ENCODE measurements around the gene CDK15.
A peak's percentile ranks its signal among the peaks of the same experiment; 100 is the strongest.
"Not testable (repeated sequence)": the region's sequence is repeated elsewhere in the genome, so short reads cannot be mapped to it uniquely, and the experiment has no call there.

CDK15 gene

DNA sequence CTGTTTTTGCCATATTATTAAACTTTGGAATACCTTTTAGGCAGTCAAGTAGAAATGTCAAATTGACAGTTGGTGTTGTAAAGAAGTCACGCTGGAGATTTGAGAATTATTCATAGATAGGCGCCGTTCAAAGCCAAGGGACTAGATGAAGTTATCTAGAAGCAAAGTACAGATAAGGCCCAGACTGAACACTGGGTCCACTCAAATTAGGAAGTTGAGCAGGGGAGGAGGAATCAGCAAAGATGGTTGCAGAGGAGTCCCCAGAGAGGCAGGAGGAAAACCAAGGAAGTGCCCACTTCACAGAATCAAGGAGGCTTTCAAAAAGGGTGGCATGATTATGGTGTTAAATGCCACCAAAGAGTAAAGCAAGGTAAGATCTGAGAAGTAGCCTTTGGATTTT, 16.0 kb upstream of the CDK15 start:
- DNase-seq (ENCODE audit: low read depth) = no peak

- no peak for DNase-seq (ENCODE audit: low read depth)
These were observed 15.3 kb upstream of the CDK15 start for GRCh38 chr2:201790989-201791388.

- DNase-seq (ENCODE audit: low read depth) = peak; percentile 65
These were observed 12.7 kb upstream of the CDK15 start for GRCh38 chr2:201793631-201794030.

DNA sequence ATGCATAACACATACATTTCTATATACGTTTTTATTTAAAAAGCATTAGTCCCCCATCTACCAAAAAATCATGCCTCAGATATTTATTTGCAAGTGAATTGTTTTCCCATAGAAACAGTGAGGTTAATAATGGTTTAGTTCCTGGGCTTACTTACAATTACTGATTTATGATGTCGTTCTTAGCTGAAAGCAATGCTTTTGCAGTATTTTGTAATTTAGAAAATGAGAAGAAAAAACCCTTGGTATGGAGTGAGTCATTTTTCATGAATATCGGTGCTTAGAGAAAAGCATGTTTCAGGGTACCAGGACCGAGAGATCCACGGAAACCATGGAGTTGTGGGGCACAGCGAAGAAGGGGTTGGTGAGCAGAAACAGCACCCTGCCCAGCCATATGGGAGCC, 12.0 kb upstream of the CDK15 start:
- peak; percentile 49 for DNase-seq (ENCODE audit: low read depth)

GRCh38 chr2:201795607-201796477, 10.5 kb upstream of the CDK15 start:
- DNase-seq (ENCODE audit: low read depth) = peak; percentile 77

- no peak for DNase-seq (ENCODE audit: low read depth)
These were observed 9.9 kb upstream of the CDK15 start for GRCh38 chr2:201796478-201796865.

GRCh38 chr2:201797175-201797840, 9.0 kb upstream of the CDK15 start:
- peak; percentile 94 for DNase-seq (ENCODE audit: low read depth)

DNA sequence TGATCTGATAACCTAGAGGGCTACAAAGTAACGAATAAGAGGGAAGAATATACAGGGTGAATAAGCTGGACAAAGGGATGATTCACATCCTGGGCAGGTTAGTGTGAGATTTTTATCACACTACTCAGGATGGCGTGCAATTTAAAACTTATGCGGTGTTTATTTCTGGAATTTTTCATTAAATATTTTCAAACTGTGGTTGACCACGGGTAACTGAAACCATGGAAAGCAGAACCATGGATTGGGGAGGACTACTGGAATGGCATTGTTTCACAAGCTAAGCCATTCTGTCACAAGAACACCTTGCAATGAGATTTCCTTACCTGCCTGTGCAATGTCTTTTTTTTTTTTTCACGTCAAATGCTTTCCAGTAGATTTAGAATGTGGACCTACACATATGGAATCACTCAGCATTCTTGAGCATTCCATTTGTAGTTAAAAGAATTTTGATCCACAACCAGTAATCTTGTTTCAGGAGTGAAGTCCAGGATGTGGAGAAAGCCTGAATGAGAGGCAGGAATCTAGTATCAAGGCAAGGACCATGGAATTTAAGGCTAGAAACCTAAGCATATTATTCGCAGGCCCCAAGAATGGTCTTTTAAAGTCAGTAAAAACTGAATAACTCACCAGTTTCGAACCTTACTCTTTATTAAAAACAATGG, 8.0 kb upstream of the CDK15 start:
- DNase-seq (ENCODE audit: low read depth) = peak; percentile 96

DNA sequence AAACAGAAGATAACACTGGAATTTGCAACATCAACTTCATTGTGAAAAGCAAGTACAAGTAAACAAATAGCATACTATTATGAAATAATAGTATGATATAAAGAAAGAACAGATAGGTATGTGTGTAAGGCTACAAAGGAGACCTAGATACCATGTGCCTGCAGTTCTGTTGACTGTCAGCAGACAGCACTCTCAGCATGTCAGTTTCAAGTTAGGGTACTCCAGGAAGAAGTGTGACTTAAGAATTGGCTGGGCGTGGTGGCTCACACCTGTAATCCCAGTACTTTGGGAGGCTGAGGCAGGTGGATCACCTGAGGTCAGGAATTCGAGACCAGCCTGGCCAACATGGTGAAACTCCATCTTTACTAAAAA, 7.4 kb upstream of the CDK15 start:
- peak; percentile 67 for DNase-seq (ENCODE audit: low read depth)

DNA sequence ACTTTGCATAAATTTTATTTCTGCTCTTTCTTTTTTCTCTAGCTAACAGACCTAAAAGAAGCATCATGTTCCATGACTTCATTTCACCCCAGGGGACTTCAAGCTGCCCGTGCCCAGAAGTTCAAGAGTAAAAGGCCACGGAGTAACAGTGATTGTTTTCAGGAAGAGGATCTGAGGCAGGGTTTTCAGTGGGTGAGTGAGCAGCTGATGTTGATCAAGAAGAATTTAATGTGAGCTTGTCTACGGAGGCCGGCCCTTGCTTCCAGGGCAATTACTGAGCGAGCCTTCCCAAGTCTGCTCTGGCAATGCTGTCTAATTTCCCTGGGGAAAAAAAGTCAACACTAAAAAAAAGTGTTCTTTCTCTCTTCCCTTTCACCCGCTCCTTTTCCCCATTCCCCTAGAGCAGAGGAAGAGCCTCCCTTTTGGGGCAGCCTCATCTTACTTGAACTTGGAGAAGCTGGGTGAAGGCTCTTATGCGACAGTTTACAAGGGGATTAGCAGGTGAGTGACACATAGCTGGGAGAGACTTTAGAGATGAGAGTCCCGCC, 1.2 kb downstream of the CDK15 start:
- peak; percentile 90 for DNase-seq (ENCODE audit: low read depth)

GRCh38 chr2:201808027-201808426, 1.7 kb downstream of the CDK15 start:
- no peak for DNase-seq (ENCODE audit: low read depth)

DNA sequence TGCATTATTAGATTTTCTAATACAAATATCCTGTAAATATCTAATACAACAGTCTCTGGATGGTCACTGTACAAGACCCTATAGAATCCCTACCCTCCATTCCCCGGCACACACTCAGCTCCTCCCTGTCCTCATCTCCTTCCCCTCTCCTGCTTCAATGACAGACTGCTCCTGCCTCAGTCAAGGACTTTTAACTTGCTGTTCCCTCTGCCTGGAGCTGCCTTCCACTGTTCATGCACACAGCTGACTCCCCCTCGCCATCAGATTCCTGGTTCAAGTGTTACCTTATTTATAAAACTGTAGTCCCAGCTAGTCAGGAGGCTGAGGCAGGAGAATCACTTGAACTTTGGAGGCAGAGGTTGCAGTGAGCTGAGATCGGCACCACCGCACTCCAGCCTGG, 3.3 kb downstream of the CDK15 start:
- DNase-seq (ENCODE audit: low read depth) = no peak

GRCh38 chr2:201810604-201811003, 4.3 kb downstream of the CDK15 start:
- not testable (repeated sequence) for DNase-seq (ENCODE audit: low read depth)

DNA sequence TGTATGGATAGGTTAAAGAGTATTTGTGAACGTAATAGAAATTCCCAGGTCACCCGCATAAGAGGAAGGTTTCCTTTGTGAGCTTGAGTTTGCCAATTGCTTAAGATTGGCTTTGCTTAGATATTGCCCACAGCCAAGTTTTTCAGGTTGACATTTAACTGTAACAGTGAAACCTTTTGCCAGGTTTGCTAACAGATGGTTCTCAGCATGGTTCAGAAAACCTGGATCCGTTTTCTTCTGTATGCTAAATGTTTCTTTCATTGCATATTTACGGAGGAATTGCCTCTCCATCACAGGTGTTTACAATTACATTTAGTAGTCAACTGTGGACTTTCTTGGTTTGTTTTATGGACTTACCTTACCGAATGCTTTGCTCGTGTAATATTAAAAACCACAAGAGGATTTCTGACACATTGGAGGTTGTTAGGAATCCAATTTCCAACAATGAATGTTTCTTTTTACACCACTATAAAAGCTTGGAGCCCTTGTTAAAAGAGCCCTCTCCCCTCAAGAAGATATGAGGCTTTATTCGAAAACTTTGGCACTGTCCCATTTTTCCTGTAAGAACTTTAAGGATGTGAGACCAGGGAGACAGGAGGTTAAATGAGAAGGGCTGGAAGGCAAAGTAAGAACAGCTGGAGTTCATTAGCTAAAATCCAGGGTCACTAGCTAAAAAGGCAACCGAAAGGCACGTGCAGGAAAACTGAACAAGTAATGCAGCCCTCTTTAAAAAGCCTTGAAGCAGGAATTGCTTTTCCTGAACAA, 7.8 kb downstream of the CDK15 start:
- DNase-seq (ENCODE audit: low read depth) = peak; percentile 69

DNA sequence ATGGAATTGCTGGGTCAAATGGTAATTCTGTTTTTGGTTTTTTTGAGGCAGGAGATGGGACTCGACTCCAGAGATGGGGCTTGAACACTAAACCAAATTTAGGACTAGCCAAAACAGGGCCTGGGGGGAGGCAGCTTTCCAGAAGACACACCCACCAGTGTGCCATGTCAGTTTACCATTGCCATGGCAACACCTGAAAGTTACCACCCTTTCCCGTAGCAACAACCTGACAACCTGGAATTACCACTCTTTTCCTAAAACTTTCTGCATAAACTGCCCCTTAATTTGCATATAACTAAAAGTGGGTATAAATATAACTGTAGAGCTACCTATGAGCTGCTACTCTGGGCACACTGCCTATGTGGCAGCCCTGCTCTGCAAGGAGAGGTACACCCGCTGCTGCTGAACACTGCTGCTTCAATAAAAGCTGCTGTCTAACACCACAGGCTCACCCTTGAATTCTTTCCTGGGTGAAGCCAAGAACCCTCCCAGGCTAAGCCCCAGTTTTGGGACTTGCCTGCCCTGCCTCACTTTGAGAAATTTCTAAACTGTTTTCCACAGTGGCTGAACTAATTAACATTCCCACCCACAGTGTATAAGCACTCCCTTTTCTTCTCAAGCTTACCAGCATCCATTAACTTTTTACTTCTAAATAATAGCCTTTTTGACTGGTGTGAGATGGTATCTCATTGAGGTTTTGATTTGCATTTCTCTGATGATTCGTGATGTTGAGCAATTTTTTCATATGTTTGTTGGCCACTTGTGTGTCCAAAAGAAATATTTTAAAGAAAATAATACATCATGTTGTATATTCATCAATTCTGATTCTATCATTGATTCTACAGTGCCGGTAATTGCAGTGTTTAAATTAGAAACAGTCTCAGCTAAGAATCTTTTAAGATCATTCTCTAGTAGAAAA, 10.6 kb downstream of the CDK15 start:
- DNase-seq (ENCODE audit: low read depth) = peak; percentile 48

DNA sequence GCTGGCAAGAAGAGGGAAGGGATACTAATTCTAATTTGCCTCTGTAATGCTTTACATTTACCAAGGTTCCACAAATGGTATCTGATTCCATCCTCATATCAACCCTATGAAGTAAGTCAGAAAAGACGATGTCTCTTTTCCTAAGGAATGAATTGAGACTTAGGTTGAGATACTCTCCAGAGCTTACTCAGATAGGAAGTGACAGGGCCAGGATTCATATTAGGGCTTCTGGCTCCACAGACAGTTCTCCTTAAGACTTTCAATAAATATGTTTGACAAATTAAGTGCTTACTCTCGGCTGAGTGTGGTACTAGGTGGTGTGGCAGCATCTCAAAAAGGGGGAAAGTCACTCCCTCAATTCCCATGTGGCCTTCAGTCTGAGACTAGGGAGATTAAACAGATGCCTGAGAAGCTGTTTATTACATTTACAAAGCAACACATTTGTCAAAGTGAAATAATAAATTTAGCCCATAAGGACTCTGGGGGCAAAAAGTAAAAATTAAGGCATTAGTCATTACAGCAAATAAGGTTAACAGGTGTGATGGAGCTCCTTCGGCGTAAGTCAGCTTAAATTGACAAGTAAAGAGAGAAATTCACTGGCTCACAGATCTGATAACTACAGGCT, 14.2 kb downstream of the CDK15 start:
- no peak for DNase-seq (ENCODE audit: low read depth)

GRCh38 chr2:201821080-201821479, 14.7 kb downstream of the CDK15 start:
- DNase-seq (ENCODE audit: low read depth) = no peak

GRCh38 chr2:201824212-201824611, 17.9 kb downstream of the CDK15 start:
- no peak for DNase-seq (ENCODE audit: low read depth)

DNA sequence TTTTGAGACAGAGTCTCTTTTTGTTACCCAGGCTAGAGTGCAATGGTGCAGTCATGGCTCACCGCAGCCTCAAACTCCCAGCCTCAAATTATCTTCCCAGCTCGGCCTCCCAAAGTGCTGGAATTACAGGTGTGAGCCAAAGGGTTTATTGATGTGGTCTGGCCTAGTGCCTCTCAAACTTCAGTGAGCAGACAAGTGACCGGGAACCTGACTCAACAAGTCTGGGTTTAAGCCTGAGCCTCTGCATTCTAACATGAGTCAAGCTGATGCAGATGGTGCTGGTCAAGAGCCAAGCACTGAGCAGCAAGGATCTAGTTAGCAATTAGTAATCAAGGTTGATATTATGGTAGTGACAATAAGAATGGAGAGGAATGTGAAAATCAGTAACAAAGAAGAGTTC, 21.3 kb downstream of the CDK15 start:
- DNase-seq (ENCODE audit: low read depth) = peak; percentile 50

- DNase-seq (ENCODE audit: low read depth) = peak; percentile 78
These were observed 21.9 kb downstream of the CDK15 start for GRCh38 chr2:201828220-201828619.
